HG02588 (cell line): ENCODE data around the gene OGDHL.
"Not testable (repeated sequence)": the region's sequence is repeated elsewhere in the genome, so short reads cannot be mapped to it uniquely, and the experiment has no call there.

Experiments
- ATAC-seq: cut with Tn5 transposase; IDR thresholded peaks from one replicate; pipeline ENCODE4 v1.9.1; 2021; ENCODE audit warnings: mild to moderate bottlenecking, moderate library complexity; ENCODE audit not compliant: unreplicated experiment

The OGDHL gene

GRCh38 chr10:49756641-49757040 lies 5.5 kb downstream of the OGDHL start:
- ATAC-seq, result no peak

- no peak for ATAC-seq
Measured at GRCh38 chr10:49756031-49756430, 6.1 kb downstream of the OGDHL start.

DNA sequence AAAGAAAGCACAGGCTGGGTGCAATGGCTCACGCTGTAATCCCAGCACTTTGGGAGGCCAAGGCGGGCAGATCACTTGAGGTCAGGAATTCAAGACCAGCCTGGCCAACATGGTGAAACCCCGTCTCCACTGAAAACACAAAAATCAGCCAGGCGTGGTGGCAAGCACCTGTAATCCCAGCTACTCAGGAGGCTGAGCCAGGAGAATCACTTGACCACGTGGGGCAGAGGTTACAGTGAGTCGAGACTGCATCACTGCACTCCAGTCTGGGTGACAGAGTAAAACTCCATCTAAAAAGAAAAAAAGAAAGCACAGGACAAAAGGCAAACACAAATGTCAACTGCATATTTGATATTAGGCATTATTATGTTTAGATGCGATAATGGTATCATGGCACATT lies 7.2 kb downstream of the OGDHL start:
- ATAC-seq, result not testable (repeated sequence)

DNA sequence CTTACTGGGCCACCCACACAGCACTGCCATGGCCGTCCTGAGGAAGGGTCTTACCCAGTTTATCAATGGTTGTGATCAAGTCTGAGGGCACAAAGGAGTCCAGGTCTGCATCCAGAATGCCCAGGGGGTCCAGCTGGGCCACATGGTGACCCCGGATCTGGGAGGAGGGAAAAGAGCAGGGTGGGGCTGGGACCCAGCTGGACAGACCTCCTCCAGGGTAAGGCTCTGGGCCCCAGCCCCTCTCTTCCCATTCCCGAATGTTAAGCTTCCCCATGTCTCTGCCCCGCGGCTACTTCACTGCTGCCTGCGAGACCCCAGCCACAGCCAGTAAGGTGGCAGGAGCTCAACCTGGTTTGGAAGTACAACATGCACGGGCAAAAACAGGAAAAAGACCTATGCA lies 9.5 kb downstream of the OGDHL start:
- no peak for ATAC-seq

DNA sequence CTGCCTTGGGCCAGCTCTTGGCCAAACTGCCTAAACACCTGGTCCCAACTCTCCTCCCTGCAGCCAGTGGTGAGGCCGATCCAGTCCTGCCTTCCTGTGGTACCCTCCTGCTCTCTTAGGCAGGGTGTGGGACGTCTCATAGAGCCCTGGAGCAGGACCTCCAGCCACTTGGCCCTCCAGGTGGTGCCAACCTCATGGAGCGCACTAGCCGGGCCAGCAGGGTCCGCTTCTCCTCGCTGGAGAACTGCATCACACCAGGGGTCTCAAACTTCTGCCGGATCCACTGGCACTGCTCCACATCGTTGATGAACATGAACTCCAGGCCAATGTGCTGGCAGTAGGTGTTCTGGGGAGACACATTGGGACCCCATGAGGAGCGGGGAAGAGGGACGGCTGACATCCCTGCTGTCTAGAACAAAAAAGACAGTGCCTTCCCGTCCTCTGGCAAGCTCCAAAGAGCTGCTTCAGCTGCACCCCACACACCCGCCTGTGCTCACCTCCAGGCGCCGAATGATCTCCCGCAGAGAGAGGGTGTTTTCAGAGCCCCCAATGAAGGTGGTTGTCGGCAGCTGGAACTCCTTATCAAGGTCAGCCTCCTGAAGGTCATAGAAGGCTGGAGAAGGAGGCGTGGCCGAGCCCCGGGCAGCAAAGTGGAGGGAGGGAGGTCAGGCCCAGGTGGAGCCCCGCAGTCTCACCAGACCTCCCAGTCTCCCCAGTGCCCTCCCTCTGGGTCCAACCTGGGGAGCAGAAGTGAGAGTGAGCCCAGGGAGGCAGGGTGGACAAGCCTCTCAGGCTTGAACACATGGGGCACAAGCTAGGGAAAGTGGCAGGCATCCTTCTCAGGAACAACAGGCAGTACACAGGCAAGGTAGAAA lies 10.2 kb downstream of the OGDHL start:
- no peak for ATAC-seq

DNA sequence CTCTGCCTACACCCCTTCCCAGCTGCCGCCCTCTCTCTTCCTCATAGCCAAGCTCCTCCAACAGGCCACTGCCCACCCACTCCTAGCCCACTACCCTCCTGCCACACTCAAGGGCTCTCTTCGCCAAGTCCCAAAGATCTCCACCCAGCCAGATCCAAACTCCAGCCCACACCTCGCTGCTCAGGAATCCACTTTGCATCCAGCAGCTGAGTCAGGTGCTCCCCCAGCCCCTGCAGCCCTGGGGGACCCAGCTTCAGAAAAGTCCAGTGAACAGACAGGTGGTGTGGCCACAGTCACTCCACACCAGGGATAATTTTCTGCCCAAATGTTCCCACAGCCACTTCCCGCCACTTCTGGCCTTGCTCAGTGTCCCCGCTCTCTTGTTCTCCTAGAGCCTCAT lies 10.9 kb downstream of the OGDHL start:
- no peak for ATAC-seq

DNA sequence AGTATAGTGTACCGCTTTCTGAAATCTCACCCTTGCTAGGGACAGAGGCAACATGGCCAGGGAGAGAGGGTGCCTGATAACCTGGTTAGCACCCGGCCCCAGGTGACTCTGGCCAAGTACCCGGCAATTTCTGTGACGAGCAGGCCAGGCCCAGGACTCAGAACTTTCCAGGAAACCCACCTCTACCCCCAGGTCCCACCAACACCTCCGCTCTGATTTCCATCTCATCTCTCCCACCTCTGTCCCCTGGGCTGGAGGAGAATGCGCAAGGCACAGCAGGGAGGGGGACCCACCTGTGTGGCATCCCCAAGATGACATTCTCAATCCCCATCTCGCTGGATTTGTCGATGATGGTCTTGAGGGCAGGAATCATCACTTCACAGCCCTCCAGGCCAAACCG lies 11.6 kb downstream of the OGDHL start:
- ATAC-seq, result no peak

DNA sequence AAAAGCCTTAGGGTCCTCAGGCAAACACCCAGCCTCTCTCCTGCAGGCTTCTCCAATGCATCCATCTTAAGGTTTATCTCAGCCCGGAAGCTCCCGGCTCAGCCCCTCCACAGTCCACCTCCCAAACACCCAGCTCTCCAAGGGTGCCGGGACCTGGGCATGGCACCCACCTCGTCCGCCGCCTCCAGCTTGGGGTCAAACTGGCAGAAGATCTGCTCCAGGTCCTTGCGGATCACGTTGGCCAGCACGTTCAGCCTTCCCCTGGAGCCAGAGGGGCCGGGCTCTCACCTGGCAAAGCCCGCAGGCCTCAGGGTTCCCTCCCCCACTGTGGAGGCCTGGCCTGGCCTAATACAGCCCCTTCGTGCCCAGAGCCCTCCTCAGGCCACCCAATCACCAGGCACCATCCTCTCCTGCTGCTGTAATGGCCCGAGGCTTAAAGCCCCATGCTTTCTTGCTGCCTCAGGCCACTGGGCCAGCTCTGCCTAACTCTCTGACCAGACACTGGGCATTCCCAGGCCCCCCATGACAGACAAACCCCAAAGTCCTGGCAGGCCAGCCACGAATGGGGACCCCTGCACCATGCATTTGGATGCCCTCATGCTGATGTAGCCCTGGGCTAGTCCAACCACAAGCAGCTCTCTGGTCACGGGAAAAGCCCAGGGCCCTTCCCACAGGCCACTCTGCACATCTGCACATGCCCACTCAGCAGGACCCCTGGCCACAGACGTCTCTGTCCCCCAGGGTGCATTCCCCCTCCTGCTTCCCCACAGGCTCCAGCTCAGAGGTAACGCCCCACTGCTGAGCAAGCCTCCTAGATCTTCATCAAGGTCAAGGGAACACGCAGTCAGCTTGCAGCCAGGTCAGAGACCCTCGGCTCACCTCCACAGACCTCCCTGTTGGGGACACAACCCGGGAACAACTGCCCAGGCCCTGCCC lies 12.3 kb downstream of the OGDHL start:
- no peak for ATAC-seq

GRCh38 chr10:49749144-49749543 lies 13.0 kb downstream of the OGDHL start:
- no peak for ATAC-seq

- no peak for ATAC-seq
Measured at GRCh38 chr10:49748006-49748405, 14.1 kb downstream of the OGDHL start.

DNA sequence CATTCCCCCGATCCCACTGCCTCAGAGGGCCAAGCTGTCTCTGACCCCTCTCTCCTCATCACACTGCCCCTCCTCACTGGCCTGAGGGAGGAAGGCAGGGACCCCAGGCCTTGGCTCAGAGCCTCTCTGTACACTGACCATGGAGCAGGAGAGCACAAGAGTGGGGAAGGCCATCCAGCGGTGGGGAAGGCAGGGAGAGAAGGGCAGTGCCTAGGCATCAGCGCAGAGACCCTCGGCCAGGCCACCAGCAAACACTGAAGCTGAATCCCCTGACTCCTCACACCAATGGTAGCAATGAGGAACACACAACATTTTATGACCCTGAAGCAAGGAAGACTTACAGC lies 14.8 kb downstream of the OGDHL start:
- ATAC-seq, result no peak

DNA sequence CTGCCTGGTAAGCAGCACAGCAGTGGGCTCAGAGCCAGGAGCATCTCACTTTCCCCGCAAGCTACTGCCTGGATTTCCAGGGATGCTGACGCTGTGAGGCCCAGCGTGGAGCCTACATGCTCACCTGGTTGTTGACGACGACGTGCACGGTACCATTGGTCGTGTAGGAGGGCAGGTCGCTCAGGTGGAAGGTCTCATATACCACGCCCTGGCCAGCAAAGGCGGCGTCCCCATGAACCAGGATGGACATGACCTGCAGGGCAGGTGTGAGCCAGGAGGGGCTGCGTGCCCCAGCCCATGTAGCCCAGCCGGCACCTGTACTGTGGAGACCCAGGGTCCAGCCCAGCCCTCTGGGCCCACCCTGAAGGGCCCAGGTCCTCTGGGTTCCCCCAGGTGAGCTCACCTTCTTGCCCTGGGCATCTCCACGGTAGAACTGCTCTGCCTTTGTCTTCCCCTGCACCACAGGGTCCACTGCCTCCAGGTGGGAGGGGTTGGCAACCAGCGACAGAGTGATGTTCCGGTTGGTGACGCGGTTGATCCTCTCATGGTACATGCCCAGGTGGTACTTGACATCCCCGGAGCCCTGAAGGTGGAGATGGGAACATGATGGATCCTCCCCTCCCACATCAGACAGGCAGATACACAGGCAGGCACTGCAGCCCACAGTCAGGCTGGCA lies 15.4 kb downstream of the OGDHL start:
- ATAC-seq, result no peak

DNA sequence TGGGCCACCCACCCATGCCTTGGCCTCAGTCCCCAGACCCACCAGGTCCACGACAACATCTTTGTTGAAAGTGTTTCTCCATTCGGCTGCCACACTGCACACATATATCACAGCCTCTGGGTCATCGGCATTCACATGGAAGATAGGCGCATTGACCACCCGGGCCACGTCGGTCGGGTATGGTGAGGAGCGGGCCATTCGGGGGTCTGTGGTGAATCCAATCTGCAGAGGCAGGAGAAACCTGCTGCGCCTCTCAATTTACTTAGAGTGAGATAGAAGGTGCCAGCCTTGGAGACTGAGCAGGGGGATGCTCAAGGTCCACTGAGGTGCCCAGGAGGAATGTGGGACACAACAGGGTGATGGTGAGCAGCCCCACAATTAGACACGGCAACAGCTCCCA lies 16.4 kb downstream of the OGDHL start:
- no peak for ATAC-seq

DNA sequence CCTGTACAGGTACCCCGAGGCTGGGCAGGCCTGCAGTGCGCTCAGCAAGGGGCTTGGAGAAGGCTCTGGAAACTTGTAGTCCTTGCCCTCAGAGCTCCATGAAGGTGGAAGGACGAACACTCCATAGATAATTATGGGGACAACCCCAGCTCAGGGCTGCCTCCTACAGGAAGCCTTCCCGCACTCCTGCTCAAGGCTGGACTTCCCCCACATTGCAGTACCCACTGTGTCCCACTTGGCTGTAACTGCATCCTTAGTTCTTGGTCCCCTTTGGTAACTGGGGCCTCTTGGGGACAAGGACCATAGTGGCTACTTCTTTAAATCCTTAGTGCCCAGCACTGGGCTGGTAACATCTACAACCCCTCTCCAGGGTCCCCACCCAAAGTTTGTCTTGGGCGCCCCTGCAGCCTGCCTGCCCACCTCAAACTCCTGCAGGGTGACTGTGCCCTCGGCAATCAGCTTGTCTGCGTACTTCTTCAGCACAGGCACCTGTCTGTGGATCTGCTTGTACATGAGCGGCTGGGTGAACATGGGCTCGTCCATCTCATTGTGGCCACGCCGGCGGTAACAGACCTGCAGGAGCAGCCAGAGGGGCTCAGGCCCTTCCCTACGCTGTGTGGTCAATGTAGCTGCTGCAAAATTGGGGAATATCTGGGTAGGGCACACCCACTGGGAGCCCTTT lies 17.1 kb downstream of the OGDHL start:
- no peak for ATAC-seq

DNA sequence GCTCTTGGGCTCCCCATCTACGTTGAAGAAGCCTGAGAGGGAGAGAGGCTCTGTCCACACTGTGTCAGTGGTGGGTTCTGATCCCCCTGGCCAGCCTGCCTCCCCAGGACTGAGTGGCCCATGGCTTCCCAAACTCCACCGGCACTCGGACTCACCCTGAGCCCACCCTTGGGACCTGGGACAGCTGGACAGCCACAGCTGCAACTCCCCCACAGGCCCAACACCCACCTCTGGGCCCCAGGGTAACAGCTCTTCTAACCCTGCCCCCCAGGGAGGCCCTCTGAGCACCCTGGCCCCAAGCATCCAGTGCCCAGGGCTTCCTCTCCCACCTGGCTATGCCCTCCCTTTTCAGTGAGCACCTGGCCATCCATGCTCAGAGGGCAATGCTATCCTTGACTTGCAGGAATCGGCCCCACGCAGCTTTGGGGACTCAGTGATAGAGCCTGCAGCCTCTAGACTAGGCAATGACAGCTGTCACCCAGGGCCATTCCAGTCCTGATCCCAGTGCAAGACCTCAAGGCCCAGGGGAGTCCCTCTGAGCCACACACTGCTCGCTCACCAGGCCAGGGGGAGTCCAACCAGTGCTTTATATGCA lies 17.9 kb downstream of the OGDHL start:
- ATAC-seq, result no peak

DNA sequence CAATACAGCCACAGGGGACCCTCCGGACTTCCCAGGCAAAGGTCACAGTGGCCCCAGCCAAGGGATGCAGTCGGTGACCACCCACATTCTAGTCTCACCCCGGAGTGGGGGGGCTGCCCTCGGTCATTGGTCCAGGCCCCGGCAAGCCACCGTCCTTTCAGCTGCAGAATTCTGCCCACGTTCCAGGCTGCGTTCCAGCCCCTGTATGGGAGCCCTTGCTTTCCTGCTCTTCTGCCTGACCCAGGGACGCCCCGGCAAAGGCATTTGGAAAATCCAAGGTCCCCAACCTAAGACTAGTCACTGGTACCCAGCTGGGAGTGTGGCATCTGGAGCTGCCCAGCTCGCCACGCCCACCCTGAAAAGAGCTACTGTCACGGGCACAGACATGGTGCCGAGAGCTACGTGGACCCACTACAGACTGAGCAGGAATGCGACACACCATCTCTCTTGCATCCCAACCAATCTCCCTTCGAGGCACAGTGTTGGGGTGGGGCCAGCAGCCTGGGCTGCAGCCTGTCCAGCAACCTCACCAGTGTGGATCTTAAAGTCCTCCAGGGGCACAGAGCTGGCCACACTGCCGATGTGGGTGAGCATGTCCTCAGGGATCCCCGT lies 18.6 kb downstream of the OGDHL start:
- ATAC-seq, result no peak

DNA sequence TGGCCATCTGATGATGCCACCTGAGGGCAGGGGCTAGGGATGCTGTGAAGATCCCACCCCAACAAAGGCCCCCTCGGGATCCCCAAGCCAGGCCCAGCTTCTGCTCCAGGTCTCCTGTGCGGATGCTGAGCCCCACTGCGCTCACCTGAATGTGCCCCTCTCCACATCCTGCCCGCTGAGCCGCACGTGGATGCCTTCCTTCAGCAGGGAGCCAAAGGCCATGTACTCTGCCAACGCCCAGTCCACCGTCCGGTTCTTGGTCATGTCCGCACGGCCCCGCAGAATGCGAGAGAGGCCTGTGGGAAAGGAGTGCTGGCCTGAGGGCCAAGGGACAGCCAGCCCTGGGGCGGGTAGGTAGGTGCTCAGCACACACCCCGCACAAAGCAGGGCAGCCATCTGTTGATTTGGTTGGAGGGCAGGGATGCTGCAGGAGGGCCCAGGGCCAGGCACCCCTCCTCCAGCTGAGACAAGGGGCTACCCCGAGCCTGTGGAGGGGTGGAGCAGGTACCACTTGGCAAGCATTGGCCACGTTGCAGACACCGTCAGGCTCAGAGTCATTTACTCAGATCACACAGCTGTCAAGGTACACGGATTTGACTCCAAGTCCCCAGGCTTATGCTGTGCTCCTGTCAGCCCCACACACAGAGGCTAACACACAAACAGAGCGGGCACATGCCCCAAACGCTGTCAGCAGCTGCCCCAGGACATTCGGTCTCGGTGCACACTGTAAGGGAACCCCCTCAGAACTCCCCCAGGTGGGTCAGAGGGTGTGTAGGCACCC lies 19.2 kb downstream of the OGDHL start:
- ATAC-seq, result no peak

DNA sequence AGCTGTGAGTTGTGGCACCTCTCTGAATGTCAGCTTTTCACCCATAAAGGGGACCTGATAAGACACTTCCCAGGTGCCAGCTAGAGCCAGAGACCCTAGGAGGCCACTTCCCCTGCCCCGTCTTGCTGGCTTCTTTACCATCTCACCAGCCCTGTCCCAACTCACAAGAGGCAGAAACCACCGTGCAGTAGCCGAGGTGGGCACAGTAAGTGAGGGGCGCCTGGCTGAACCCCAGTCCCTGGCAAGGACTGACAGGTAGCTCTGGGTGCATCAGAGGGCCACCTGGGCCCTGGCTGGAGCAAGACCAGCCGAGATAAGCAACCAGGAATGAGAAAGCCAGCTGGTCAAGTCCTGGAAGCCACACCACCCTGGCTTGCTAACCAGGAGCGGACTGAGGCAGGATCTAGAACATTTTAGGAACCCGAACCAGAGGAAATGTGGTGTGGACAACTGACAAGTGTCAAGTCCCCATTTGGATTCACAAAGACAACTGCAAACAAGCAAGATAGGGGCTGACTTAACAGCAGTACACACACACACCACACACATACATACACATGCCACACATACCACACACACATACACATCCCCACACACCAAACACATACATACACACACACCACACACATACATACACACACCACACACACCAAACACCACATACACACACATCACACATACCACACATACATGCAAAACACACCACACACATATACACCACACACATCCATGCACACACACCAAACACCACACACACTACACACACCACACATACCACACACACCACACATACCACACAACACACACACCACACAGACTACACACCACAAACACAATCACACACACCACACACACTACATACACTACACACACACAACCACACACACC lies 20.8 kb downstream of the OGDHL start:
- no peak for ATAC-seq
